Heart right ventricle (tissue), 16 donors: ENCODE data around the gene CD207. TPM values are rescaled to one million over a fixed set of nuclear protein-coding genes. Genes with fewer than 3 reads are reported as not detected.

Experiments used
- ATAC-seq, 8 donors: fragments of 200-7000 bp; cut with Tn5 transposase; one replicate each; pipeline ENCODE4 v1.9.1; 2020; ENCODE audit warnings: mild to moderate bottlenecking in 8 of 8, moderate library complexity in 8 of 8, moderate number of reproducible peaks in 1 of 8
- DNase-seq, 2 donors: peaks; one replicate each; pipeline ENCODE4 v3.0.0-alpha.2; 2020
- H3K27ac ChIP-seq, 10 donors: fragments of 200-600 bp; sonication (generic) in 2 of 10; one replicate each; pipeline versions ENCODE4 v1.5.0 to v1.8.0; 2020 to 2022; ENCODE audit warnings: mild to moderate bottlenecking in 3 of 10
- H3K27me3 ChIP-seq, 7 donors: fragments of 200-600 bp; one replicate each; pipeline ENCODE4 v1.8.0; 2021 to 2022; ENCODE audit warnings: mild to moderate bottlenecking in 2 of 7
- H3K36me3 ChIP-seq, 9 donors: fragments of 200-600 bp; sonication (generic) in 1 of 9; one replicate each; pipeline versions ENCODE4 v1.5.0 to v1.8.0; 2020 to 2022; ENCODE audit warnings: mild to moderate bottlenecking in 2 of 9
- H3K4me1 ChIP-seq, 9 donors: fragments of 200-600 bp; sonication (generic) in 1 of 9; one replicate each; pipeline versions ENCODE4 v1.5.0 to v1.8.0; 2020 to 2022; ENCODE audit warnings: mild to moderate bottlenecking in 4 of 9
- H3K4me3 ChIP-seq, 10 donors: fragments of 200-600 bp; sonication (generic) in 2 of 10; one replicate each; pipeline versions ENCODE4 v1.5.0 to v1.8.0; 2020 to 2022; ENCODE audit warnings: mild to moderate bottlenecking in 7 of 10, moderate library complexity in 2 of 10
- H3K9me3 ChIP-seq, 11 donors: fragments of 200-600 bp in 10 of 11; sonication (generic) in 2 of 11; one replicate each; pipeline versions ENCODE4 v1.5.0 to v1.8.0; 2013 to 2022; ENCODE audit warnings: mild to moderate bottlenecking in 2 of 11, control low read depth in 1 of 11, moderate library complexity in 1 of 11
- WGBS, 2 donors: extraction: QIAGEN DNeasy Blood & Tissue Kit; methylation state at CpG; one replicate each; pipeline ENCODE4 v1.1.7; 2013; ENCODE audit warnings: inconsistent platforms in 1 of 2; 5-methylcytosine and 5-hydroxymethylcytosine counted together
- intact Hi-C, 10 donors: fragments of 100-400 bp; cut with DNase I; formaldehyde crosslinking; loops; one replicate each; pipeline versions ENCODE4 v1.11.1 to v1.14.2; 2022
- polyA plus RNA-seq, 2 donors: library from polyadenylated mRNA; stranded (reverse); fragments of 200-250 nt; gene quantifications; one replicate each; pipeline ENCODE4 v1.2.3, GENCODE V29; 2013
- total RNA-seq, 10 donors: library from RNA; stranded (reverse); fragmentation: NEBNext Ultra II Directional in 3 of 10; extraction: Animal tissue kit (Norgen Biotek cat#: 25700) in 3 of 10; gene quantifications; one replicate each; pipeline versions ENCODE4 v1.2.1 to v1.2.4, GENCODE V29; 2021 to 2023
- TF ChIP-seq, protein P1 (sequence below), 9 donors: fragments of 200-600 bp; sonication (generic) in 2 of 9; IDR thresholded peaks; one replicate each; pipeline versions ENCODE4 v1.5.0 to v1.8.0; 2021 to 2022; ENCODE audit warnings: antibody characterized with exemption in 9 of 9, mild to moderate bottlenecking in 5 of 9, moderate library complexity in 1 of 9
- donor health status: Arrhythmogenic right ventricular cardiomyopathy.
- donor health status: ischemic (EF 13 %, LVEDD 7.1; RV severe dilation, severe dysfunction).
- donor health status: healthy with polysubstance abuse.
- donor health status: DM: no; HTN: yes; CAD: no.
- donor health status: DM: no; HTN: no; CAD: no.
- donor health status: ischemic (EF 25% LVEDD 6.9; RV normal size, moderate dysfunction).
- donor health status: ischemic (EF 25% LVEDD 5.7; RV mildly dilated, moderate dysfunction).
- donor health status: healthy.
- donor health status: DM: yes; HTN: yes; CAD: no.
- donor health status: Ischemic cardiomyopathy.
- donor health status: ischemic (EF 35%, LVEDD 5.7; RV mildly dilated, moderate dysfunction).
- donor health status: nonischemic (EF 11% LVEDD 7.7; RV severe dilation, severe dysfunction).
- donor health status: DM: yes; HTN: yes; CAD: no.
- donor health status: PGD.
- donor health status: ischemic (EF 29% LVEDD 5.4; RV normal size, mild dysfunction).
- donor health status: nonischemic (EF 23%, LVEDD 6.1; RV moderate dilation, normal function).

Gene CD207
- total and polyA plus RNA-seq, 12 donors, result 0.03 to 1.1 (median 0.38) TPM; not detected in 5

DNA sequence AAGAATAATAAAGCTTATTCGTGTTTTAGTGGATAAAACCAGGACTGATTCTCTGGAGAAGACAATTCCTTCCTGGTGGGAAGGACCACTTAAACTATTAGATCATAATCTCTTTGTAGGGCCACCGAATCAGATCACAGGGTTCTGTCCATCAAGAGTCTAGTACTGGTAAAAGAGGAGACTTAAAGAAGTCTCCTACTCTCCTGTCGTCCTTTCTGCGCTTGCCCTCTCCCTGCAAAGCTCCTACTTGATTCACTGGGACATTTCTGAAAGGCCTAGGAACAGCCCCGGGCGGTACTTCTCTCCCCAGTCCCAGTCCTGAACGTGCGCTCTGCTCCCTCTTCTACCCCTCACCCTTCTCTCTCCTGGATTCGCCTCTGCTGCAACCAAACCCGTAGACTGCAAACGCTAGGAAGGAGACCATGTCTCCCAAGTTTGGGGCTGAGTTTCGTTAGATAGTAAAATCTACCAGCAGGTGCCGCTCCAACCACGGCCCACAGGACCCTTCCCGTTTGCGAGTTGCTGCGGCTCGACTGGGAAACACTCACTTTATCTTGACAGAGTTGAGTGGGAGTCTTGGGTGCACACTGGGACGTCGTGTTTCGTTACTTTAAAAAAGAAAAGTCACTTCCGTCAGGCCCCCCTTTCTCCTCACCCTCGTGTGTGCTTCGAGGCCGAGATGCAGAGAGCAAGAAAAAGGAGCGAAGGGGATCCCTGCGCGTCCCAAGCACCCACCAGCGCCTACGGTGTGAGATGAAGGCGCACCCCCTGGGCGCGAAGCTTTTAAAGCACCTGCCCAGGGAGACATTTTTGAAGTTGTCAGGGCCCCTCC lies 46.1 kb downstream of the CD207 start:
- TF ChIP-seq, protein P1, sequence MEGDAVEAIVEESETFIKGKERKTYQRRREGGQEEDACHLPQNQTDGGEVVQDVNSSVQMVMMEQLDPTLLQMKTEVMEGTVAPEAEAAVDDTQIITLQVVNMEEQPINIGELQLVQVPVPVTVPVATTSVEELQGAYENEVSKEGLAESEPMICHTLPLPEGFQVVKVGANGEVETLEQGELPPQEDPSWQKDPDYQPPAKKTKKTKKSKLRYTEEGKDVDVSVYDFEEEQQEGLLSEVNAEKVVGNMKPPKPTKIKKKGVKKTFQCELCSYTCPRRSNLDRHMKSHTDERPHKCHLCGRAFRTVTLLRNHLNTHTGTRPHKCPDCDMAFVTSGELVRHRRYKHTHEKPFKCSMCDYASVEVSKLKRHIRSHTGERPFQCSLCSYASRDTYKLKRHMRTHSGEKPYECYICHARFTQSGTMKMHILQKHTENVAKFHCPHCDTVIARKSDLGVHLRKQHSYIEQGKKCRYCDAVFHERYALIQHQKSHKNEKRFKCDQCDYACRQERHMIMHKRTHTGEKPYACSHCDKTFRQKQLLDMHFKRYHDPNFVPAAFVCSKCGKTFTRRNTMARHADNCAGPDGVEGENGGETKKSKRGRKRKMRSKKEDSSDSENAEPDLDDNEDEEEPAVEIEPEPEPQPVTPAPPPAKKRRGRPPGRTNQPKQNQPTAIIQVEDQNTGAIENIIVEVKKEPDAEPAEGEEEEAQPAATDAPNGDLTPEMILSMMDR (IDR thresholded peaks at IDR 0.05), result peak in 8 of 9 donors; percentile 30 to 76 (median 69)
- Histone ChIP-seq H3K27ac (no peak overlapping the region), H3K4me3 (peak overlapping the region in 9 of 10 donors; percentile 22 to 46 (median 41)), H3K9me3 (no peaks in the 10 kb centered on the region), H3K36me3 (no peaks in the 10 kb centered on the region), H3K27me3 (peaks cover 10 to 80% (median 70%) of the 10 kb centered on the region in 7 donors), H3K4me1 (peaks cover 2 to 26% (median 11%) of the 10 kb centered on the region in 9 donors)
- DNase-seq, result peak; percentile 56 to 61
- WGBS, 2 donors, result 5 to 6% methylated on average over 33 of the region's 33 CpGs
- peak; percentile 70 to 90 (median 77) for ATAC-seq
- intact Hi-C loops, result loop anchor here in 9 of 10 donors (1.0 to 10.0 kb wide), 11 partner anchors 73 to 445 kb away; no protein-coding TSS in a partner anchor

DNA sequence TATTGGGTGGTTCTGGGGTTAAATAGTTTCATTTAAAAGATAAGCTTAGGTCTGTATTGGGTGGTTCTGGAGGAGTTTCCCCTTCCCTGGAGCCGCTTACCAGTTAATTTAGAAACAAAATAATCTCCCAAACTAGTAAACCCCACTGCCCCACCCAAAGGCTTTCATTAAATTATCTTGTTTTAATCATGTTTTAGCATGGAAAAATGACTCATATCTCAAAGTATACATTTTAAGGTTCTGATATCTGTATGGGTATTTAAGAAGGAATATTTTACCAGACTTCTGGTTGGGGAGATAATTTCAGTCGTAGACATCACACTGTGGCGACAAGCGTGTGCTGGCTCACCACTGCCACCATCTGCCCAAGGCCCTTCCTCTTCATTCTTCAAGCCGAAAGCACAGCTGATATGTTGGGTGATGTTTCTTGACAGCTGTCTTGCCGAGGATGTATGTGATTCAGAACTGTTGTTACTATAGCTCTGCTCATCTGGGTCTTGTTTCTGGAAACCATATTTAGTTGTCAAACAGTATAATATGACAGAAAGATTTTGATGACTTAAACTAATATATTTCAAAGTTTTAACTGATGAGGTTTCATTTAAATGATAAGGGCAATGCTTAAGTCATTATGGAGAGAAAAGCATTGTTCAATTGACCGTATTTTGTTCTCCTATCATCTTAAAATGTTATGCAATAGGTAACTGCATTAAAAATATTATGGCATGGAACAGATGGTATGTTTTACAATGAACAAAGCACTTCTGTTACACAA lies 50.3 kb downstream of the CD207 start:
- Histone ChIP-seq H3K27me3 (peaks cover 3 to 61% (median 42%) of the 10 kb centered on the region in 7 donors), H3K27ac (no peak overlapping the region), H3K9me3 (no peaks in the 10 kb centered on the region), H3K36me3 (no peaks in the 10 kb centered on the region), H3K4me3 (no peak overlapping the region), H3K4me1 (peaks cover 2 to 12% (median 10%) of the 10 kb centered on the region in 9 donors)
- DNase-seq (no peak), ATAC-seq (no peak)
- 20 to 24% methylated on average over 7 of the region's 7 CpGs for WGBS, 2 donors
- intact Hi-C loops, result loop anchor here in 7 of 10 donors (5.0 to 10.0 kb wide), 7 partner anchors 77 to 441 kb away; no protein-coding TSS in a partner anchor
- TF ChIP-seq, protein P1 (IDR thresholded peaks at IDR 0.05), result peak in 7 of 9 donors; percentile 34 to 62 (median 44)

DNA sequence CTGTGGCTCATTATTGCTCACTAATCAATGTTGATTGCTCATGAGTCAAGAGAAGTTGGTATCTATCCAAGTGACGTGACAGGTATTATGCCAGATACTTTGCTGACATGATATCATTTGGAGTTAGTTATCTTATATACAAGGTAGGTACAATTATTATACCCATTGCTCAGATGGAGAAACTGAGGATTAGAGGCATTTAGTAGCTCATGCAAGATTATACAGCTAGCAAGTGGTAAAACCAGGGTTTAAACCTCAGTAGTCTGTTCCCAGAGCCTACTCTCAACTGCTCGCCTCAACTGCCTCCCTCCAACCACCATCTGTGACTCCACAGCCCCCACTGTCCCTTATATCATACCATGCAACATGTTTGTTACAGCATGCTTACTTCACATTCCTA lies 51.3 kb downstream of the CD207 start:
- H3K4me3 ChIP-seq, result no peak overlapping the region
- H3K4me1 ChIP-seq, result peaks cover 0 to 2% (median under 1%) of the 10 kb centered on the region in 9 donors
- H3K9me3 ChIP-seq, result no peaks in the 10 kb centered on the region
- 90 to 93% methylated on average over 2 of the region's 2 CpGs for WGBS, 2 donors
- DNase-seq (no peak), ATAC-seq (no peak)
- intact Hi-C loops, result loop anchor here in 5 of 10 donors (10.0 kb wide), 4 partner anchors 130 to 440 kb away; no protein-coding TSS in a partner anchor
- no peak overlapping the region for H3K27ac ChIP-seq
- H3K36me3 ChIP-seq, result no peaks in the 10 kb centered on the region
- peaks cover 0 to 54% (median 32%) of the 10 kb centered on the region in 7 donors for H3K27me3 ChIP-seq
- TF ChIP-seq, protein P1 (IDR thresholded peaks at IDR 0.05), result no peak

Other genes starting within 250 kb of the CD207 start
- gene ADD2, start 67.6 kb downstream of the CD207 start, total RNA-seq, result 1 to 10 TPM in 9 of 10 donors, under 1 TPM in 1; 0.92 to 5.7 (median 2.8) TPM
- 1 to 10 TPM in 1 of 2 donors, under 1 TPM in 1; 0.16 to 1.2 TPM for gene ADD2, start 67.6 kb downstream of the CD207 start, polyA plus RNA-seq
- gene FIGLA, start 45.2 kb downstream of the CD207 start, total RNA-seq, result under 1 TPM in 1 of 10 donors, not detected in 9; 0.36 TPM
- under 1 TPM in 1 of 2 donors, not detected in 1; 0.51 TPM for gene FIGLA, start 45.2 kb downstream of the CD207 start, polyA plus RNA-seq
- 1 to 10 TPM in 1 of 10 donors, under 1 TPM in 7, not detected in 2; 0.16 to 1.1 (median 0.30) TPM for gene CLEC4F, start 15.2 kb downstream of the CD207 start, total RNA-seq
- 1 to 10 TPM in 1 of 2 donors, under 1 TPM in 1; 0.06 to 2.4 TPM for gene CLEC4F, start 15.2 kb downstream of the CD207 start, polyA plus RNA-seq
- gene VAX2, start 64.8 kb upstream of the CD207 start, total RNA-seq, result 1 to 10 TPM in 1 of 10 donors, under 1 TPM in 7, not detected in 2; 0.23 to 1.2 (median 0.40) TPM
- gene VAX2, start 64.8 kb upstream of the CD207 start, polyA plus RNA-seq, result 1 to 10 TPM in 1 of 2 donors, under 1 TPM in 1; 0.26 to 3.7 TPM
- 1 to 10 TPM in 3 of 10 donors, under 1 TPM in 3, not detected in 4; 0.30 to 2.0 (median 0.88) TPM for gene ATP6V1B1, start 100.1 kb upstream of the CD207 start, total RNA-seq
- gene ATP6V1B1, start 100.1 kb upstream of the CD207 start, polyA plus RNA-seq, result 1 to 10 TPM in 1 of 2 donors, under 1 TPM in 1; 0.28 to 6.4 TPM
- gene ANKRD53, start 142.8 kb upstream of the CD207 start, total RNA-seq, result 1 to 10 TPM in 1 of 10 donors, under 1 TPM in 8, not detected in 1; 0.14 to 1.3 (median 0.74) TPM
- gene ANKRD53, start 142.8 kb upstream of the CD207 start, polyA plus RNA-seq, result 1 to 10 TPM in 1 of 2 donors, under 1 TPM in 1; 0.97 to 1.1 TPM
- 10 to 100 TPM; 35.9 to 67.0 (median 45.1) TPM for gene TEX261, start 159.1 kb upstream of the CD207 start, total RNA-seq
- 10 to 100 TPM; 17.5 to 34.4 TPM for gene TEX261, start 159.1 kb upstream of the CD207 start, polyA plus RNA-seq
- gene NAGK, start 232.8 kb upstream of the CD207 start, total RNA-seq, result 10 to 100 TPM; 40.4 to 93.4 (median 44.5) TPM
- gene NAGK, start 232.8 kb upstream of the CD207 start, polyA plus RNA-seq, result 10 to 100 TPM; 76.8 to 99.8 TPM